NOMO-1 (cell line): Measurements from ENCODE around the gene HACD1.
"Not testable (repeated sequence)": the region's sequence is repeated elsewhere in the genome, so short reads cannot be mapped to it uniquely, and the experiment has no call there.

Experiments used
- DNase-seq, 2 experiments: peaks; one replicate each; lab custom pipeline; 2025; ENCODE audit not compliant: unreplicated experiment in 2 of 2; lab: John Stamatoyannopoulos, UW

Gene HACD1

GRCh38 chr10:17643755-17644484 is 26.7 kb upstream of the HACD1 start, which contains the start of gene STAM:
Gene STAM, plus strand, starts transcription at chr10:17644151. Its CDS starts 189 bp downstream, at chr10:17644340.
- peak; percentile 91 to 94 for DNase-seq

GRCh38 chr10:17643339-17643754 is 26.2 kb upstream of the HACD1 start:
- DNase-seq, result no peak

- DNase-seq, result no peak
Measured at GRCh38 chr10:17640331-17640816, 23.2 kb upstream of the HACD1 start.

- DNase-seq, result no peak
Measured at GRCh38 chr10:17637869-17638268, 20.7 kb upstream of the HACD1 start.

- no peak for DNase-seq
Measured at GRCh38 chr10:17633353-17633752, 16.2 kb upstream of the HACD1 start.

GRCh38 chr10:17632590-17632989 is 15.4 kb upstream of the HACD1 start:
- not testable (repeated sequence) for DNase-seq

- no peak for DNase-seq
Measured at GRCh38 chr10:17626656-17627055, 9.5 kb upstream of the HACD1 start.

- no peak for DNase-seq
Measured at GRCh38 chr10:17624996-17625395, 7.8 kb upstream of the HACD1 start.

GRCh38 chr10:17622061-17622460 is 4.9 kb upstream of the HACD1 start:
- no peak for DNase-seq

GRCh38 chr10:17616403-17617030 is 657 bp downstream of the HACD1 start:
- peak; percentile 55 to 64 for DNase-seq

- peak in 1 of 2 experiments; percentile 27 for DNase-seq
Measured at GRCh38 chr10:17609523-17610079, 7.6 kb downstream of the HACD1 start.

GRCh38 chr10:17607603-17608332 is 9.4 kb downstream of the HACD1 start:
- peak in 1 of 2 experiments; percentile 75 for DNase-seq

GRCh38 chr10:17607060-17607459 is 10.1 kb downstream of the HACD1 start:
- DNase-seq, result no peak

- no peak for DNase-seq
Measured at GRCh38 chr10:17606547-17607040, 10.6 kb downstream of the HACD1 start.

GRCh38 chr10:17605936-17606335 is 11.2 kb downstream of the HACD1 start:
- DNase-seq, result no peak

GRCh38 chr10:17599089-17599488 is 18.1 kb downstream of the HACD1 start:
- DNase-seq, result peak; percentile 64 to 75

- no peak for DNase-seq
Measured at GRCh38 chr10:17597386-17597785, 19.8 kb downstream of the HACD1 start.

- DNase-seq, result no peak
Measured at GRCh38 chr10:17590969-17591645, 26.1 kb downstream of the HACD1 start.

GRCh38 chr10:17589316-17589715 is 27.9 kb downstream of the HACD1 start:
- DNase-seq, result not testable (repeated sequence)

GRCh38 chr10:17588420-17588819 is 28.8 kb downstream of the HACD1 start:
- peak in 1 of 2 experiments; percentile 13 for DNase-seq
